NCI-H2196 (cell line): Measurements from ENCODE around the gene NEURL1.

Experiments
- DNase-seq: peaks from one replicate; lab custom pipeline; 2025; ENCODE audit not compliant: unreplicated experiment; lab: John Stamatoyannopoulos, UW

The NEURL1 gene

GRCh38 chr10:103641326-103641725 lies 147.8 kb downstream of the NEURL1 start:
- no peak for DNase-seq
